Spleen (tissue), 11 donors: Measurements from ENCODE around the gene TMBIM1. TPM values are rescaled to one million over a fixed set of nuclear protein-coding genes. Genes with fewer than 3 reads are reported as not detected.

Experiments
- DNase-seq: peaks from one replicate; pipeline ENCODE4 v3.0.0-alpha.2; 2020
- H3K27ac ChIP-seq, 8 donors: fragments of 200-600 bp; sonication (generic) in 7 of 8; 1 replicate in 4 of 8; 2 replicates in 4 of 8; pipeline versions ENCODE4 v1.5.0 to v1.8.0; 2016 to 2021; ENCODE audit warnings: inconsistent platforms in 4 of 8, mild to moderate bottlenecking in 4 of 8, moderate library complexity in 1 of 8
- H3K27me3 ChIP-seq, 7 donors: fragments of 200-600 bp; sonication (generic) in 6 of 7; replicated peaks in 1 of 7; 1 replicate in 4 of 7; 2 replicates in 3 of 7; pipeline versions ENCODE4 v1.5.0 to v1.8.0; 2016 to 2021; ENCODE audit warnings: inconsistent platforms in 3 of 7, mild to moderate bottlenecking in 1 of 7
- H3K36me3 ChIP-seq, 6 donors: fragments of 200-600 bp; sonication (generic) in 5 of 6; 1 replicate in 4 of 6; 2 replicates in 2 of 6; pipeline versions ENCODE4 v1.5.0 to v1.8.0; 2016 to 2021; ENCODE audit warnings: inconsistent platforms in 2 of 6
- H3K4me1 ChIP-seq, 6 donors: fragments of 200-600 bp; sonication (generic) in 5 of 6; 1 replicate in 3 of 6; 2 replicates in 3 of 6; pipeline versions ENCODE4 v1.5.0 to v1.8.0; 2016 to 2021; ENCODE audit warnings: inconsistent platforms in 3 of 6
- H3K4me3 ChIP-seq, 8 donors: fragments of 200-600 bp; sonication (generic) in 7 of 8; 1 replicate in 4 of 8; 2 replicates in 4 of 8; pipeline versions ENCODE4 v1.5.0 to v1.8.0; 2016 to 2021; ENCODE audit warnings: inconsistent platforms in 4 of 8, mild to moderate bottlenecking in 4 of 8, moderate library complexity in 2 of 8
- H3K9me3 ChIP-seq, 8 donors: fragments of 200-600 bp; sonication (generic) in 7 of 8; 1 replicate in 4 of 8; 2 replicates in 4 of 8; pipeline versions ENCODE4 v1.5.0 to v1.8.0; 2016 to 2021; ENCODE audit warnings: inconsistent platforms in 4 of 8
- CTCF ChIP-seq, 11 experiments: fragments of 200-600 bp in 7 of 11; fragments of 450-650 bp in 4 of 11; sonication (generic) in 4 of 11; IDR thresholded peaks in 8 of 11; conservative IDR thresholded peaks in 3 of 11; 1 replicate in 7 of 11; 2 replicates in 4 of 11; pipeline versions ENCODE4 v1.4.0 to v1.8.0; 2016 to 2021; ENCODE audit warnings: antibody characterized with exemption in 11 of 11, inconsistent platforms in 4 of 11, mild to moderate bottlenecking in 1 of 11
- POLR2A ChIP-seq, 3 donors: fragments of 450-650 bp; IDR thresholded peaks; one replicate each; pipeline ENCODE4 v1.5.1; 2017; ENCODE audit warnings: antibody characterized with exemption in 3 of 3, mild to moderate bottlenecking in 1 of 3
- POLR2AphosphoS5 ChIP-seq, 3 donors: sonication (generic); formaldehyde crosslinking; IDR thresholded peaks; one replicate each; pipeline ENCODE4 v1.5.1; 2017; ENCODE audit warnings: antibody characterized with exemption in 3 of 3
- WGBS, 5 donors: extraction: QIAGEN DNeasy Blood & Tissue Kit in 3 of 5; methylation state at CpG; one replicate each; pipeline versions ENCODE4 v1.1.5 to v1.1.7; 2013 to 2018; 5-methylcytosine and 5-hydroxymethylcytosine counted together
- intact Hi-C: fragments of 100-400 bp; cut with DNase I; formaldehyde crosslinking; loops from one replicate; pipeline ENCODE4 v1.15.0; 2023; ENCODE audit warnings: low total_unique reads
- polyA plus RNA-seq, 3 donors: library from polyadenylated mRNA; stranded (reverse); fragments of 200-250 nt; gene quantifications; one replicate each; pipeline ENCODE4 v1.2.1, GENCODE V29; 2013
- total RNA-seq, 7 donors: library from RNA; depleted of rRNA in 3 of 7; stranded (reverse); fragments of >200 nt in 3 of 7; fragmentation: NEBNext Ultra II Directional in 4 of 7; extraction: Animal tissue kit (Norgen Biotek cat#: 25700) in 4 of 7; gene quantifications; one replicate each; pipeline versions ENCODE4 v1.1.0 to v1.2.1, GENCODE V29; 2016 to 2021
- donor health status: healthy with polysubstance abuse.
- donor health status: DM: no; HTN: no; CAD: no; lungs with moderate emphysema.
- donor health status: DM: no; HTN: no; CAD: no.
- donor health status: Bipolar disorder and iron deficiency.
- donor health status: healthy.
- donor health status: DM: no; HTN: no; CAD: no.
- donor health status: DM: yes; HTN: yes; CAD: no.

TMBIM1 gene
- total and polyA plus RNA-seq, 10 donors, result 17.2 to 121 (median 85.2) TPM

GRCh38 chr2:218320704-218321336 is 28.5 kb upstream of the TMBIM1 start:
- no peak for DNase-seq
- Histone ChIP-seq H3K27ac (peak overlapping the region in 4 of 8 donors; percentile 4 to 91 (median 34)), H3K27me3 (peaks cover 0 to 13% (median 0%) of the 10 kb centered on the region in 7 donors), H3K9me3 (no peaks in the 10 kb centered on the region), H3K4me1 (peaks cover 6 to 81% (median 51%) of the 10 kb centered on the region in 6 donors), H3K36me3 (no peaks in the 10 kb centered on the region), H3K4me3 (peak overlapping the region in 1 of 8 donors; percentile 1)
- TF ChIP-seq CTCF (IDR thresholded peaks at IDR 0.05 in 8 of 11, conservative IDR thresholded peaks at IDR 0.05 in 3 of 11) (no peak), POLR2A (IDR thresholded peaks at IDR 0.05) (no peak), POLR2AphosphoS5 (IDR thresholded peaks at IDR 0.05) (no peak)
- WGBS, 5 donors, result 86 to 95% (median 90%) methylated on average over 3 of the region's 3 CpGs
- intact Hi-C loops, result no loop called here

GRCh38 chr2:218319813-218320365 is 27.6 kb upstream of the TMBIM1 start:
- Histone ChIP-seq H3K27ac (no peak overlapping the region), H3K4me3 (no peak overlapping the region), H3K4me1 (peaks cover 6 to 77% (median 48%) of the 10 kb centered on the region in 6 donors), H3K27me3 (peaks cover 0 to 13% (median 0%) of the 10 kb centered on the region in 7 donors), H3K36me3 (no peaks in the 10 kb centered on the region), H3K9me3 (no peaks in the 10 kb centered on the region)
- no peak for TF ChIP-seq POLR2A (IDR thresholded peaks at IDR 0.05)
- TF ChIP-seq POLR2AphosphoS5 (IDR thresholded peaks at IDR 0.05), result no peak
- TF ChIP-seq CTCF (IDR thresholded peaks at IDR 0.05 in 8 of 11, conservative IDR thresholded peaks at IDR 0.05 in 3 of 11), result no peak
- WGBS, 5 donors, result 41 to 71% (median 54%) methylated on average over 6 of the region's 6 CpGs
- intact Hi-C loops, result no loop called here
- DNase-seq, result no peak

- intact Hi-C loops, result no loop called here
- H3K4me1 ChIP-seq, result peaks cover 6 to 75% (median 33%) of the 10 kb centered on the region in 6 donors
- WGBS, 5 donors, result 83 to 90% (median 85%) methylated on average over 7 of the region's 7 CpGs
- H3K4me3 ChIP-seq, result no peak overlapping the region
- TF ChIP-seq CTCF (IDR thresholded peaks at IDR 0.05 in 8 of 11, conservative IDR thresholded peaks at IDR 0.05 in 3 of 11), result no peak
- no peak for TF ChIP-seq POLR2A (IDR thresholded peaks at IDR 0.05)
- TF ChIP-seq POLR2AphosphoS5 (IDR thresholded peaks at IDR 0.05), result no peak
- no peaks in the 10 kb centered on the region for H3K9me3 ChIP-seq
- no peak for DNase-seq
- peaks cover 0 to 2% (median 0%) of the 10 kb centered on the region in 7 donors for H3K27me3 ChIP-seq
- H3K27ac ChIP-seq, result no peak overlapping the region
- no peaks in the 10 kb centered on the region for H3K36me3 ChIP-seq
Observed at GRCh38 chr2:218318241-218318640, 25.9 kb upstream of the TMBIM1 start.

- no peak for TF ChIP-seq POLR2AphosphoS5 (IDR thresholded peaks at IDR 0.05)
- no peak for TF ChIP-seq POLR2A (IDR thresholded peaks at IDR 0.05)
- no peak for TF ChIP-seq CTCF (IDR thresholded peaks at IDR 0.05 in 8 of 11, conservative IDR thresholded peaks at IDR 0.05 in 3 of 11)
- H3K27ac ChIP-seq, result no peak overlapping the region
- H3K4me1 ChIP-seq, result peaks cover 6 to 74% (median 32%) of the 10 kb centered on the region in 6 donors
- intact Hi-C loops, result no loop called here
- H3K4me3 ChIP-seq, result no peak overlapping the region
- no peaks in the 10 kb centered on the region for H3K9me3 ChIP-seq
- no peaks in the 10 kb centered on the region for H3K36me3 ChIP-seq
- 76 to 90% (median 80%) methylated on average over 4 of the region's 4 CpGs for WGBS, 5 donors
- no peak for DNase-seq
- no peaks in the 10 kb centered on the region for H3K27me3 ChIP-seq
Observed at GRCh38 chr2:218317835-218318234, 25.5 kb upstream of the TMBIM1 start.
